ENCODE measurements around the gene TEAD3. TPM values are rescaled to one million over a fixed set of nuclear protein-coding genes. Genes with fewer than 3 reads are reported as not detected.

Gene TEAD3
- total and polyA plus RNA-seq, 2 of the 4 experiments (the other 2 are of a cell fraction): 5.2 to 28.0 TPM

- peak overlapping the region; percentile 7; the same call in 1 of the 3 replicates for H2BK15ac ChIP-seq (ENCODE audit: low read depth, low read length)
- H2AK9ac ChIP-seq (replicated peaks; ENCODE audit: low read depth, low read length, poor library complexity): peak overlapping the region; percentile 9
- peak overlapping the region; percentile 76; the same call in 1 of the 2 replicates for H2AK5ac ChIP-seq (ENCODE audit: low read depth, low read length)
- no peak overlapping the region for H3K4me2 ChIP-seq (ENCODE audit: low read depth, low read length)
- H3K79me1 ChIP-seq (ENCODE audit: low read depth in 1 of 2, low read length in 2 of 2): no peaks in the 10 kb centered on the region
- no peak overlapping the region for H4K5ac ChIP-seq (ENCODE audit: low read depth, low read length)
- H4K20me1 ChIP-seq (ENCODE audit: insufficient read depth, low read length): no peaks in the 10 kb centered on the region
- H2AFZ ChIP-seq (replicated peaks; ENCODE audit: low read length, poor library complexity): peak overlapping the region; percentile 32
- no peak overlapping the region for H3K9ac ChIP-seq (ENCODE audit: low read depth, low read length)
- no peaks in the 10 kb centered on the region; the same call in 1 of the 2 replicates for H3K9me1 ChIP-seq (ENCODE audit: insufficient read depth, low read length)
- intact Hi-C loops (cut with micrococcal nuclease) (no loop called here), dilution Hi-C loops (cut with HindIII; ENCODE audit: low sequenced_read_pairs, unreplicated experiment) (no loop called here), in situ Hi-C loops (cut with MboI; ENCODE audit: low sequenced_read_pairs) (no loop called here)
- no peak for TF ChIP-seq ELK1 (IDR thresholded peaks at IDR 0.05; ENCODE audit: borderline replicate concordance, low read depth, low read length)
- no peak for TF ChIP-seq SMC3 (IDR thresholded peaks at IDR 0.05; ENCODE audit: low read depth, low read length)
- no peak for TF ChIP-seq CHD1 (IDR thresholded peaks at IDR 0.05; ENCODE audit: low read depth, low read length)
- no peak for TF ChIP-seq MAZ (IDR thresholded peaks at IDR 0.05; ENCODE audit: borderline replicate concordance, low read depth, low read length)
- no peak for TF ChIP-seq POLR2A (IDR thresholded peaks at IDR 0.05; ENCODE audit: low read depth, low read length)
- no peak for TF ChIP-seq USF2 (IDR thresholded peaks at IDR 0.05; ENCODE audit: low read depth, low read length)
- no peak for TF ChIP-seq NFE2L2 (IDR thresholded peaks at IDR 0.05; ENCODE audit: low read depth, low read length)
- TF ChIP-seq RAD21 (IDR thresholded peaks at IDR 0.05; ENCODE audit: low read length): no peak
- TF ChIP-seq RFX5 (IDR thresholded peaks at IDR 0.05; ENCODE audit: low read depth, low read length): no peak
- TF ChIP-seq RCOR1 (IDR thresholded peaks at IDR 0.05; ENCODE audit: insufficient replicate concordance, low read length): no peak
- TF ChIP-seq CTCF (conservative IDR thresholded peaks at IDR 0.05; ENCODE audit: low read depth, low read length): no peak
- TF ChIP-seq BHLHE40 (IDR thresholded peaks at IDR 0.05; ENCODE audit: low read depth, low read length): no peak
- TF ChIP-seq MAFK (IDR thresholded peaks at IDR 0.05; ENCODE audit: low read depth, low read length): no peak
- no peak for TF ChIP-seq MXI1 (IDR thresholded peaks at IDR 0.05; ENCODE audit: borderline replicate concordance, low read depth, low read length)
- TF ChIP-seq CEBPB (IDR thresholded peaks at IDR 0.05; ENCODE audit: low read depth, low read length): no peak
- TF ChIP-seq FOS (IDR thresholded peaks at IDR 0.05; ENCODE audit: low read depth, low read length): no peak
- WGBS, 2 experiments (ENCODE audit: extremely low coverage in 2 of 2, insufficient read length in 1 of 2): 88% methylated on average over 4 of the region's 5 CpGs; no CpG with 5 or more reads in 1 of the 2 experiments
- POLR2A ChIA-PET (ENCODE audit: unreplicated experiment): no interaction called here
- peak overlapping the region; percentile 71 for H4K91ac ChIP-seq (ENCODE audit: insufficient read depth, low read depth, low read length)
- no peak overlapping the region for H3K4me3 ChIP-seq (ENCODE audit: insufficient read depth, low read depth, low read length)
- no peaks in the 10 kb centered on the region for H3K27me3 ChIP-seq (ENCODE audit: control insufficient read depth, insufficient read depth, low read length)
- peak overlapping the region; percentile 59; the same call in 1 of the 2 replicates for H3K23ac ChIP-seq (ENCODE audit: low read depth, low read length)
- CTCF ChIA-PET: no interaction called here
- BruUV-seq (replicated peaks): no TSS peak
- no peak overlapping the region for H2BK5ac ChIP-seq (ENCODE audit: low read depth, low read length, poor library complexity, severe bottlenecking)
- no peaks in the 10 kb centered on the region for H3K36me3 ChIP-seq (ENCODE audit: control insufficient read depth, insufficient read depth, low read length)
- ATAC-seq (ENCODE audit: low read depth): no peak
- H3K14ac ChIP-seq (replicated peaks; ENCODE audit: low read depth, low read length): peak overlapping the region; percentile 1; the same call in 1 of the 2 replicates
- no peak overlapping the region; the same call in 1 of the 2 replicates for H3K18ac ChIP-seq (ENCODE audit: low read depth, low read length)
- no peak overlapping the region for H3K27ac ChIP-seq (ENCODE audit: insufficient read depth, low read length)
- H4K8ac ChIP-seq (ENCODE audit: low read depth in 2 of 2, low read length in 2 of 2): peak overlapping the region in 1 of 2 experiments; percentile 25; a peak in 1 of 4 replicates
- H2BK120ac ChIP-seq (ENCODE audit: low read depth, low read length): peak overlapping the region; percentile 42
- H3K56ac ChIP-seq (ENCODE audit: extremely low read depth, insufficient read depth, low read length): no peak overlapping the region
- H3K4me1 ChIP-seq (ENCODE audit: control insufficient read depth, insufficient read depth, low read length): no peaks in the 10 kb centered on the region
- H3K9me3 ChIP-seq (ENCODE audit: control insufficient read depth, insufficient read depth, low read length): no peaks in the 10 kb centered on the region
- 0 out of 2 replicates have a peak overlapping the region, but pooled peaks have one; percentile 40 for H3K4ac ChIP-seq (ENCODE audit: low read depth, low read length)
- no peak for DNase-seq
- H2BK20ac ChIP-seq (ENCODE audit: low read depth, low read length): peak overlapping the region; percentile 13; the same call in 1 of the 2 replicates
Measured at GRCh38 chr6:35442693-35443092, 54.2 kb downstream of the TEAD3 start.
